GM12874 (cell line): ENCODE results near the gene DDAH2.

ENCODE experiments used
- CTCF ChIP-seq: IDR thresholded peaks from 2 replicates; pipeline ENCODE4 v1.5.1; 2011; ENCODE audit warnings: low read depth, mild to moderate bottlenecking, control low read depth, low read length, moderate library complexity; ENCODE audit not compliant: insufficient read depth

The DDAH2 gene

GRCh38 chr6:31741815-31742214 is 12.7 kb upstream of the DDAH2 start:
- TF ChIP-seq CTCF, result no peak

GRCh38 chr6:31740397-31741223 is 11.5 kb upstream of the DDAH2 start:
- TF ChIP-seq CTCF, result no peak

- no peak for TF ChIP-seq CTCF
These were observed 10.7 kb upstream of the DDAH2 start, which contains the start of gene MSH5 for GRCh38 chr6:31739639-31740396. Gene MSH5, plus strand, starts transcription at chr6:31740005. Its CDS starts 462 bp downstream, at chr6:31740467.

GRCh38 chr6:31737991-31738979 is 9.2 kb upstream of the DDAH2 start:
- 0 out of 2 replicates have a peak, but pooled peaks have one; percentile 17 for TF ChIP-seq CTCF

- no peak for TF ChIP-seq CTCF
These were observed 8.4 kb upstream of the DDAH2 start for GRCh38 chr6:31737315-31737990.

- TF ChIP-seq CTCF, result no peak
These were observed 7.7 kb upstream of the DDAH2 start for GRCh38 chr6:31736768-31737314.
